GM23248 (cell line): ENCODE results near the gene ARGLU1.

Source experiments
- EZH2 ChIP-seq: fragments of 200-600 bp; sonication (generic); IDR thresholded peaks from 2 replicates; pipeline ENCODE4 v1.6.1; 2018; ENCODE audit warnings: antibody characterized with exemption, mild to moderate bottlenecking; ENCODE audit not compliant: insufficient read depth, poor library complexity, severe bottlenecking
- EZH2phosphoT487 ChIP-seq: fragments of 200-600 bp; sonication (generic); IDR thresholded peaks from 2 replicates; pipeline ENCODE4 v1.6.1; 2018; ENCODE audit warnings: antibody characterized with exemption, moderate library complexity, mild to moderate bottlenecking, low read depth; ENCODE audit not compliant: insufficient read depth

GRCh38 chr13:106569233-106570095 is 1.5 kb upstream of the ARGLU1 start:
- no peak for TF ChIP-seq EZH2
- no peak for TF ChIP-seq EZH2phosphoT487
